GM12878 (cell line): Measurements from ENCODE around the gene MARF1. TPM values are rescaled to one million over a fixed set of nuclear protein-coding genes. Genes with fewer than 3 reads are reported as not detected.

Source experiments
- ATAC-seq: fragments of 200-7000 bp; cut with Tn5 transposase; 3 replicates; pipeline ENCODE4 v1.9.1; 2020; ENCODE audit warnings: mild to moderate bottlenecking, moderate library complexity
- BruUV-seq: library from RNA; stranded (reverse); fragments of 400-500 nt; replicated peaks from 2 replicates; lab custom pipeline; 2021; lab: Mats Ljungman, UMichigan
- CTCF ChIA-PET: fragments of 300-600 bp; sonication (Branson Sonifier 250); formaldehyde crosslinking; extraction: SDS; loops from one replicate; lab custom pipeline; 2021; ENCODE audit warnings: inconsistent platforms; lab: Yijun Ruan, JAX
- POLR2A ChIA-PET: fragments of 350-600 bp; formaldehyde crosslinking; extraction: SDS; loops from one replicate; lab custom pipeline; 2021; ENCODE audit warnings: inconsistent platforms; lab: Charles Lee
- RAD21 ChIA-PET: fragments of 300-600 bp; sonication (Branson Sonifier 250); formaldehyde crosslinking; loops from one replicate; lab custom pipeline; 2023; ENCODE audit warnings: antibody characterized with exemption; ENCODE audit not compliant: unreplicated experiment; lab: Charles Lee
- SMC1A ChIA-PET: fragments of 300-600 bp; sonication (Branson Sonifier 250); formaldehyde crosslinking; loops from one replicate; lab custom pipeline; 2023; ENCODE audit not compliant: unreplicated experiment, uncharacterized antibody; lab: Charles Lee
- DNase-seq: peaks from one replicate; pipeline ENCODE4 v3.0.0-alpha.2; 2011; ENCODE audit warnings: low read depth, low spot score
- FAIRE-seq: peaks from 3 replicates; lab custom pipeline; 2011; peaks lifted over from hg19 to GRCh38; lab: Jason Lieb, UNC
- H2AFZ ChIP-seq: 2 replicates; pipeline ENCODE4 v1.6.0; 2011; ENCODE audit warnings: low read depth, low read length, control low read depth; ENCODE audit not compliant: control insufficient read depth
- H3K27ac ChIP-seq: 2 replicates; pipeline ENCODE4 v1.5.1; 2011; ENCODE audit warnings: control low read depth; ENCODE audit not compliant: control insufficient read depth, insufficient read depth
- H3K27me3 ChIP-seq, 2 experiments: replicated peaks in 1 of 2; 2 replicates each; pipeline versions ENCODE4 v1.6.0 to v1.6.1; 2011; ENCODE audit warnings: low read length in 1 of 2; ENCODE audit not compliant: control insufficient read depth in 2 of 2, insufficient read depth in 2 of 2
- H3K36me3 ChIP-seq, 2 experiments: 2 replicates each; pipeline ENCODE4 v1.5.1; 2011; ENCODE audit warnings: low read length in 1 of 2; ENCODE audit not compliant: control insufficient read depth in 2 of 2, insufficient read depth in 2 of 2
- H3K4me1 ChIP-seq: 2 replicates; pipeline ENCODE4 v1.6.1; 2011; ENCODE audit warnings: mild to moderate bottlenecking, low read length, moderate library complexity, mixed read lengths; ENCODE audit not compliant: control insufficient read depth, insufficient read depth
- H3K4me2 ChIP-seq: 2 replicates; pipeline ENCODE4 v1.6.0; 2011; ENCODE audit warnings: control low read depth; ENCODE audit not compliant: control insufficient read depth, insufficient read depth
- H3K4me3 ChIP-seq: fragments of 200-600 bp; sonication (generic); 2 replicates; pipeline ENCODE4 v1.5.1; 2016
- H3K79me2 ChIP-seq: 2 replicates; pipeline ENCODE4 v1.6.0; 2011; ENCODE audit warnings: low read length; ENCODE audit not compliant: control insufficient read depth, insufficient read depth
- H3K9ac ChIP-seq: 2 replicates; pipeline ENCODE4 v1.8.0; 2011; ENCODE audit warnings: low read length, control low read depth, mixed read lengths; ENCODE audit not compliant: control insufficient read depth, insufficient read depth
- H3K9me3 ChIP-seq: replicated peaks from 3 replicates; pipeline ENCODE4 v1.5.1; 2011; ENCODE audit warnings: mild to moderate bottlenecking, low read length; ENCODE audit not compliant: control insufficient read depth, insufficient read depth
- H4K20me1 ChIP-seq: 2 replicates; pipeline ENCODE4 v1.6.0; 2011; ENCODE audit not compliant: control insufficient read depth, insufficient read depth
- ATF3 ChIP-seq: IDR thresholded peaks from 2 replicates; pipeline ENCODE4 v1.6.1; 2011; ENCODE audit warnings: low read depth, mild to moderate bottlenecking, low read length, moderate library complexity, borderline replicate concordance; ENCODE audit errors: extremely low read depth
- BACH1 ChIP-seq: fragments of 450-650 bp; IDR thresholded peaks from 2 replicates; pipeline ENCODE4 v1.6.1; 2017; ENCODE audit warnings: mild to moderate bottlenecking, borderline replicate concordance
- BRCA1 ChIP-seq: IDR thresholded peaks from 2 replicates; pipeline ENCODE4 v1.6.1; 2011; ENCODE audit warnings: low read depth, low read length, improper control_type of control experiment
- CBX3 ChIP-seq: fragments of 200-600 bp; sonication (generic); IDR thresholded peaks from 2 replicates; pipeline ENCODE4 v1.6.1; 2016; ENCODE audit warnings: low read depth, borderline replicate concordance
- DPF2 ChIP-seq: fragments of 450-650 bp; IDR thresholded peaks from 2 replicates; pipeline ENCODE4 v1.6.1; 2017; ENCODE audit warnings: mild to moderate bottlenecking
- EP300 ChIP-seq, 2 experiments: fragments of 150-350 bp in 1 of 2; IDR thresholded peaks; 2 replicates each; pipeline ENCODE4 v1.6.1; 2011 to 2012; ENCODE audit warnings: low read depth in 2 of 2, low read length in 2 of 2, borderline replicate concordance in 1 of 2, improper control_type of control experiment in 1 of 2, inconsistent platforms in 1 of 2; ENCODE audit not compliant: control insufficient read depth in 1 of 2
- RELB ChIP-seq: fragments of 450-650 bp; IDR thresholded peaks from 2 replicates; pipeline ENCODE4 v1.6.1; 2017; ENCODE audit warnings: low read depth, mild to moderate bottlenecking, moderate library complexity
- SP1 ChIP-seq: IDR thresholded peaks from one replicate; pipeline ENCODE4 v1.6.1; 2011; ENCODE audit warnings: low read depth, low read length
- YY1 ChIP-seq: IDR thresholded peaks from 2 replicates; pipeline ENCODE4 v1.6.1; 2011; ENCODE audit warnings: low read depth, mild to moderate bottlenecking, low read length
- WGBS: methylation state at CpG from one replicate; pipeline ENCODE4 v1.1.6; 2016; ENCODE audit warnings: low lambda C conversion rate; ENCODE audit not compliant: insufficient replicate concordance, insufficient coverage; ENCODE audit errors: missing lambda C conversion rate; 5-methylcytosine and 5-hydroxymethylcytosine counted together
- in situ Hi-C: fragments of 300-500 bp; cut with MboI; formaldehyde crosslinking; loops from 9 replicates; pipeline ENCODE4 v1.14.3; 2018; ENCODE audit warnings: mixed read lengths
- intact Hi-C: fragments of 100-400 bp; cut with micrococcal nuclease; formaldehyde crosslinking; loops from one replicate; pipeline ENCODE4 v1.14.2; 2022; ENCODE audit not compliant: unreplicated experiment
- polyA plus RNA-seq, 11 experiments: library from polyadenylated mRNA; depleted of rRNA in 4 of 11; unstranded in 6 of 11; stranded (reverse) in 5 of 11; fragments of >200 nt; fragmentation: Nextera tagmentation in 4 of 11; fragmentation: Illumina TruSeq in 1 of 11; extraction: Ambion mirVana in 4 of 11; extraction: Trizol in 1 of 11; gene quantifications; 1 replicate in 1 of 11; 2 replicates in 10 of 11; pipeline versions ENCODE4 v1.2.1 to v1.2.3, GENCODE V29; 2011 to 2016; ENCODE audit warnings: inconsistent platforms in 2 of 11, missing spikeins in 2 of 11, low read depth in 1 of 11
- total RNA-seq, 4 experiments: library from RNA; depleted of rRNA in 3 of 4; stranded (reverse); fragments of >200 nt in 3 of 4; fragmentation: Illumina TruSeq in 1 of 4; extraction: Trizol in 1 of 4; gene quantifications; 2 replicates each; pipeline versions ENCODE4 v1.2.1 to v1.2.3, GENCODE V29; 2013 to 2021
- TF ChIP-seq, protein P1 (sequence below): fragments of 150-350 bp; IDR thresholded peaks from 2 replicates; pipeline ENCODE4 v1.6.1; 2014; ENCODE audit warnings: mild to moderate bottlenecking, low read depth, low read length

The MARF1 gene
- total and polyA plus RNA-seq, 10 of the 15 experiments (the other 5 are each of a cell fraction or from before 2014, with no cell fraction given), result 4.5 to 40.1 (median 14.0) TPM

GRCh38 chr16:15576960-15577958, 65.7 kb downstream of the MARF1 start (continued):
- TF ChIP-seq SP1 (no peak), BRCA1 (no peak), EP300 (IDR thresholded peaks at IDR 0.05; ENCODE audit: borderline replicate concordance in 1 of 2, control insufficient read depth in 1 of 2, low read depth in 2 of 2, low read length in 2 of 2) (no peak), ATF3 (no peak), RELB (no peak)

- Histone ChIP-seq H3K4me1 (no peaks in the 10 kb centered on the region), H3K4me2 (no peak overlapping the region), H3K9me3 (peaks cover 7% of the 10 kb centered on the region; the same call in 1 of the 3 replicates), H3K36me3 (no peaks in the 10 kb centered on the region), H3K27me3 (no peaks in the 10 kb centered on the region), H3K4me3 (no peak overlapping the region), H3K27ac (no peak overlapping the region), H3K9ac (no peak overlapping the region), H3K79me2 (no peaks in the 10 kb centered on the region), H2AFZ (no peak overlapping the region), H4K20me1 (no peaks in the 10 kb centered on the region)
- TF ChIP-seq CBX3 (no peak), DPF2 (no peak), BACH1 (no peak), YY1 (no peak)
- TF ChIP-seq, protein P1, sequence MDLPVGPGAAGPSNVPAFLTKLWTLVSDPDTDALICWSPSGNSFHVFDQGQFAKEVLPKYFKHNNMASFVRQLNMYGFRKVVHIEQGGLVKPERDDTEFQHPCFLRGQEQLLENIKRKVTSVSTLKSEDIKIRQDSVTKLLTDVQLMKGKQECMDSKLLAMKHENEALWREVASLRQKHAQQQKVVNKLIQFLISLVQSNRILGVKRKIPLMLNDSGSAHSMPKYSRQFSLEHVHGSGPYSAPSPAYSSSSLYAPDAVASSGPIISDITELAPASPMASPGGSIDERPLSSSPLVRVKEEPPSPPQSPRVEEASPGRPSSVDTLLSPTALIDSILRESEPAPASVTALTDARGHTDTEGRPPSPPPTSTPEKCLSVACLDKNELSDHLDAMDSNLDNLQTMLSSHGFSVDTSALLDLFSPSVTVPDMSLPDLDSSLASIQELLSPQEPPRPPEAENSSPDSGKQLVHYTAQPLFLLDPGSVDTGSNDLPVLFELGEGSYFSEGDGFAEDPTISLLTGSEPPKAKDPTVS, result no peak
- DNase-seq (no peak), ATAC-seq (no peak), FAIRE-seq (no peak)
- intact Hi-C loops, result no loop called here
- POLR2A ChIA-PET, result no interaction called here
- CTCF ChIA-PET, result no interaction called here
- BruUV-seq, result no TSS peak
- in situ Hi-C loops, result no loop called here
- SMC1A ChIA-PET, result interaction anchor here (0.7 kb wide), 1 partner anchor 561 kb away, joined by 3 read pairs; no protein-coding TSS in a partner anchor
- RAD21 ChIA-PET, result no interaction called here
- 96% methylated on average over 4 of the region's 4 CpGs for WGBS
Measured at GRCh38 chr16:15575293-15576049, 67.5 kb downstream of the MARF1 start.
